Measurements from ENCODE around the gene TRABD2B.

TRABD2B gene

GRCh38 chr1:47797575-47797974 lies 199.6 kb downstream of the TRABD2B start:
- no peak overlapping the region for H3K9ac ChIP-seq (ENCODE audit: low read depth, low read length)
- H3K4me1 ChIP-seq (ENCODE audit: insufficient read depth, low read length) = no peaks in the 10 kb centered on the region
- no peak overlapping the region for H2AFZ ChIP-seq (ENCODE audit: low read depth, low read length)
- H3K27me3 ChIP-seq (ENCODE audit: insufficient read depth, low read length, poor library complexity) = no peaks in the 10 kb centered on the region
- H3K27ac ChIP-seq (ENCODE audit: low read length) = no peak overlapping the region
- H3K4me3 ChIP-seq (ENCODE audit: low read depth in 1 of 2, low read length in 2 of 2) = no peak overlapping the region
- no peaks in the 10 kb centered on the region for H3K9me3 ChIP-seq (ENCODE audit: insufficient read depth, low read length, severe bottlenecking)
- no peaks in the 10 kb centered on the region for H4K20me1 ChIP-seq (ENCODE audit: insufficient read depth, low read length)
- no peak overlapping the region for H3K4me2 ChIP-seq (ENCODE audit: insufficient read depth, low read length)
- no peak for ATAC-seq (ENCODE audit: insufficient read depth, low read depth)
- no peak for TF ChIP-seq EZH2 (IDR thresholded peaks at IDR 0.05; ENCODE audit: borderline replicate concordance, low read depth, low read length, severe bottlenecking)
- TF ChIP-seq, protein P1, sequence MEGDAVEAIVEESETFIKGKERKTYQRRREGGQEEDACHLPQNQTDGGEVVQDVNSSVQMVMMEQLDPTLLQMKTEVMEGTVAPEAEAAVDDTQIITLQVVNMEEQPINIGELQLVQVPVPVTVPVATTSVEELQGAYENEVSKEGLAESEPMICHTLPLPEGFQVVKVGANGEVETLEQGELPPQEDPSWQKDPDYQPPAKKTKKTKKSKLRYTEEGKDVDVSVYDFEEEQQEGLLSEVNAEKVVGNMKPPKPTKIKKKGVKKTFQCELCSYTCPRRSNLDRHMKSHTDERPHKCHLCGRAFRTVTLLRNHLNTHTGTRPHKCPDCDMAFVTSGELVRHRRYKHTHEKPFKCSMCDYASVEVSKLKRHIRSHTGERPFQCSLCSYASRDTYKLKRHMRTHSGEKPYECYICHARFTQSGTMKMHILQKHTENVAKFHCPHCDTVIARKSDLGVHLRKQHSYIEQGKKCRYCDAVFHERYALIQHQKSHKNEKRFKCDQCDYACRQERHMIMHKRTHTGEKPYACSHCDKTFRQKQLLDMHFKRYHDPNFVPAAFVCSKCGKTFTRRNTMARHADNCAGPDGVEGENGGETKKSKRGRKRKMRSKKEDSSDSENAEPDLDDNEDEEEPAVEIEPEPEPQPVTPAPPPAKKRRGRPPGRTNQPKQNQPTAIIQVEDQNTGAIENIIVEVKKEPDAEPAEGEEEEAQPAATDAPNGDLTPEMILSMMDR (IDR thresholded peaks at IDR 0.05; ENCODE audit: borderline replicate concordance, extremely low read depth, low read length, poor library complexity, severe bottlenecking) = no peak
- no peaks in the 10 kb centered on the region for H3K36me3 ChIP-seq (ENCODE audit: insufficient read depth, low read length)
- no peaks in the 10 kb centered on the region for H3K79me2 ChIP-seq (ENCODE audit: insufficient read depth, low read length)
- no peak for DNase-seq

- DNase-seq (no peak), ATAC-seq (ENCODE audit: insufficient read depth, low read depth) (no peak)
- Histone ChIP-seq H3K4me1 (ENCODE audit: insufficient read depth, low read length) (no peaks in the 10 kb centered on the region), H3K4me2 (ENCODE audit: insufficient read depth, low read length) (no peak overlapping the region), H4K20me1 (ENCODE audit: insufficient read depth, low read length) (no peaks in the 10 kb centered on the region), H3K9ac (ENCODE audit: low read depth, low read length) (no peak overlapping the region), H3K79me2 (ENCODE audit: insufficient read depth, low read length) (no peaks in the 10 kb centered on the region), H3K27ac (ENCODE audit: low read length) (no peak overlapping the region), H3K9me3 (ENCODE audit: insufficient read depth, low read length, severe bottlenecking) (no peaks in the 10 kb centered on the region), H3K27me3 (ENCODE audit: insufficient read depth, low read length, poor library complexity) (no peaks in the 10 kb centered on the region), H3K4me3 (ENCODE audit: low read depth in 1 of 2, low read length in 2 of 2) (no peak overlapping the region), H2AFZ (ENCODE audit: low read depth, low read length) (no peak overlapping the region), H3K36me3 (ENCODE audit: insufficient read depth, low read length) (no peaks in the 10 kb centered on the region)
- TF ChIP-seq, protein P1 (IDR thresholded peaks at IDR 0.05; ENCODE audit: borderline replicate concordance, extremely low read depth, low read length, poor library complexity, severe bottlenecking) = no peak
Measured at GRCh38 chr1:47796626-47797025, 200.6 kb downstream of the TRABD2B start.

GRCh38 chr1:47795102-47795501 lies 202.1 kb downstream of the TRABD2B start:
- no peak for DNase-seq
- Histone ChIP-seq H3K4me1 (ENCODE audit: insufficient read depth, low read length) (no peaks in the 10 kb centered on the region), H3K4me2 (ENCODE audit: insufficient read depth, low read length) (no peak overlapping the region), H3K27ac (ENCODE audit: low read length) (no peak overlapping the region), H4K20me1 (ENCODE audit: insufficient read depth, low read length) (no peaks in the 10 kb centered on the region; the same call in 1 of the 2 replicates), H3K27me3 (ENCODE audit: insufficient read depth, low read length, poor library complexity) (no peaks in the 10 kb centered on the region), H3K4me3 (ENCODE audit: low read depth in 1 of 2, low read length in 2 of 2) (no peak overlapping the region), H2AFZ (ENCODE audit: low read depth, low read length) (no peak overlapping the region), H3K9ac (ENCODE audit: low read depth, low read length) (no peak overlapping the region), H3K79me2 (ENCODE audit: insufficient read depth, low read length) (no peaks in the 10 kb centered on the region), H3K36me3 (ENCODE audit: insufficient read depth, low read length) (no peaks in the 10 kb centered on the region), H3K9me3 (ENCODE audit: insufficient read depth, low read length, severe bottlenecking) (no peaks in the 10 kb centered on the region)
- ATAC-seq (ENCODE audit: insufficient read depth, low read depth) = no peak
- no peak for TF ChIP-seq EZH2 (IDR thresholded peaks at IDR 0.05; ENCODE audit: borderline replicate concordance, low read depth, low read length, severe bottlenecking)
- TF ChIP-seq, protein P1 (IDR thresholded peaks at IDR 0.05; ENCODE audit: borderline replicate concordance, extremely low read depth, low read length, poor library complexity, severe bottlenecking) = no peak

- DNase-seq = no peak
- H3K9me3 ChIP-seq (ENCODE audit: insufficient read depth, low read length, severe bottlenecking) = no peaks in the 10 kb centered on the region
- H2AFZ ChIP-seq (ENCODE audit: low read depth, low read length) = no peak overlapping the region
- no peak overlapping the region for H3K4me3 ChIP-seq (ENCODE audit: low read depth in 1 of 2, low read length in 2 of 2)
- H3K4me1 ChIP-seq (ENCODE audit: insufficient read depth, low read length) = no peaks in the 10 kb centered on the region
- no peaks in the 10 kb centered on the region for H3K27me3 ChIP-seq (ENCODE audit: insufficient read depth, low read length, poor library complexity)
- no peaks in the 10 kb centered on the region for H3K79me2 ChIP-seq (ENCODE audit: insufficient read depth, low read length)
- no peak for TF ChIP-seq EZH2 (IDR thresholded peaks at IDR 0.05; ENCODE audit: borderline replicate concordance, low read depth, low read length, severe bottlenecking)
- TF ChIP-seq, protein P1 (IDR thresholded peaks at IDR 0.05; ENCODE audit: borderline replicate concordance, extremely low read depth, low read length, poor library complexity, severe bottlenecking) = no peak
- H3K36me3 ChIP-seq (ENCODE audit: insufficient read depth, low read length) = no peaks in the 10 kb centered on the region
- no peak for ATAC-seq (ENCODE audit: insufficient read depth, low read depth)
- no peak overlapping the region for H3K4me2 ChIP-seq (ENCODE audit: insufficient read depth, low read length)
- H4K20me1 ChIP-seq (ENCODE audit: insufficient read depth, low read length) = no peaks in the 10 kb centered on the region; the same call in 1 of the 2 replicates
- no peak overlapping the region for H3K27ac ChIP-seq (ENCODE audit: low read length)
- H3K9ac ChIP-seq (ENCODE audit: low read depth, low read length) = no peak overlapping the region
Measured at GRCh38 chr1:47794530-47794929, 202.7 kb downstream of the TRABD2B start.

All from DND-41 (cell line).